Endothelial cell (in vitro differentiated cells): ENCODE measurements around the gene PRMT1. TPM values are rescaled to one million over a fixed set of nuclear protein-coding genes. Genes with fewer than 3 reads are reported as not detected.

ENCODE experiments used
- DNase-seq: peaks from one replicate; pipeline ENCODE4 v3.0.0; 2021; ENCODE audit warnings: low spot score
- H3K27ac Mint-ChIP-seq: one replicate; pipeline ENCODE4 v1.8.0; 2021; ENCODE audit warnings: mixed read lengths, inconsistent platforms; ENCODE audit not compliant: unreplicated experiment
- H3K27me3 Mint-ChIP-seq: one replicate; pipeline ENCODE4 v1.8.0; 2021; ENCODE audit warnings: mild to moderate bottlenecking, moderate library complexity, mixed read lengths, inconsistent platforms; ENCODE audit not compliant: unreplicated experiment
- H3K36me3 Mint-ChIP-seq: one replicate; pipeline ENCODE4 v1.8.0; 2021; ENCODE audit warnings: mild to moderate bottlenecking, low read depth, mixed read lengths, inconsistent platforms; ENCODE audit not compliant: unreplicated experiment
- H3K4me1 Mint-ChIP-seq: one replicate; pipeline ENCODE4 v1.8.0; 2021; ENCODE audit warnings: mild to moderate bottlenecking, mixed read lengths, inconsistent platforms; ENCODE audit not compliant: unreplicated experiment
- H3K4me3 Mint-ChIP-seq: one replicate; pipeline ENCODE4 v1.8.0; 2021; ENCODE audit warnings: mild to moderate bottlenecking, mixed read lengths, inconsistent platforms; ENCODE audit not compliant: unreplicated experiment
- H3K9me3 Mint-ChIP-seq: one replicate; pipeline ENCODE4 v1.8.0; 2021; ENCODE audit warnings: mixed read lengths, inconsistent platforms; ENCODE audit not compliant: unreplicated experiment
- CTCF ChIP-seq: fragments of 200-600 bp; sonication (generic); IDR thresholded peaks from one replicate; pipeline ENCODE4 v1.5.0; 2021; ENCODE audit warnings: antibody characterized with exemption; ENCODE audit not compliant: unreplicated experiment
- total RNA-seq: library from RNA; stranded (reverse); fragmentation: NEBNext Ultra II Directional; extraction: Animal tissue kit (Norgen Biotek cat#: 25700); gene quantifications from one replicate; pipeline ENCODE4 v1.2.1, GENCODE V29; 2021; ENCODE audit not compliant: unreplicated experiment

The PRMT1 gene
- total RNA-seq, 1 donor from 2014 or later, result 175 TPM

- Mint-ChIP-seq H3K4me1 (peaks cover 68% of the 10 kb centered on the region), H3K27me3 (peaks cover 46% of the 10 kb centered on the region), H3K9me3 (no peaks in the 10 kb centered on the region), H3K36me3 (peaks cover 13% of the 10 kb centered on the region), H3K27ac (peak overlapping the region; percentile 74), H3K4me3 (peak overlapping the region; percentile 87)
- no peak for DNase-seq
- no peak for TF ChIP-seq CTCF
Measured at GRCh38 chr19:49639401-49640112, 37.5 kb upstream of the PRMT1 start.

GRCh38 chr19:49640113-49640898 is 36.8 kb upstream of the PRMT1 start, which contains the start of gene RRAS:
Gene RRAS, minus strand, starts transcription at chr19:49640143. Its CDS starts 45 bp downstream, at chr19:49640098.
- H3K4me3 Mint-ChIP-seq, result peak within 1 kb of the TSS; percentile 89

DNA sequence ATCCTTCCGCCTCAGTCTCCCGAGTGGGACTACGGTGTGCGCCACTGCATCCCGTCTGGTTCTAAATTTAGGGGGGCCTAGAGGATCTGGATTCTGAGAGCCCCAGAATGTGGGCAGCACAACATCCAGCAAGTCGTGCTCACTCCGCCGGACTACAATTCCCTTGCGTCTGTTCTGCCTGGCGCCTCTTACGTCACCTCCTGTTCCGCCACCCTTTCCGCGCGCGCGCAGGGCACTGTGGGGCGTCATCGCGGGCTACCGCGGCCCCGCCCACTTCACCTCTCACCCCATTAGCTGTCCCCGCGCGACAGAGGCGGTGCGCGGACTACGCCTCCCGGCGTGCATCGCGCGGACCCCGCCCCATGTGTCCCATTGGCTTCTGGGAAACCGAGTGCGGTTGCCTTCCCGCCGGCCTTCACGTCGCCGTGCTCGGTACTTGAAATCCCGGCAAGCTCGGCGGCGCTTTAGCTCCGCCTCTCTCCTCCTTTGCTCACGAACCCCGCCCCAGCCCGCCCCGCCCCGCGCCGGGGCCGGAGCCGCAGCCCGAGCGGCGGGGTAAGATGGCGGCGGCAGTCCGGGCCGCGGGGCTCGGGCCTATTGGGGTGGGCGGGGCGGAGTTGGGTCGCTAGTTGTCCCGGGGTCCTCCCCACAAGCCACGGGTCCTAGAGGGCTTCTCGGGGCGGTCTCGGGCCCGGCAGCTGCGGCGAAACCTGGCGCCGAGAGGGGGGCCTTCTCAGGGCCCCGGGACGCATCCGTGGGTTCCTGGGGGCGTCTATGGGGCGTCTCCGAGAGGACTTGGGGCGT is 35.2 kb upstream of the PRMT1 start, which contains the start of gene SCAF1:
TSS of gene SCAF1 (plus strand) at position 522 of the 804 bp plus-strand sequence. CDS start 2,818 bp downstream, outside the sequence.
- peak; percentile 99 for DNase-seq
- Mint-ChIP-seq H3K27ac (peak within 1 kb of the TSS; percentile 99), H3K27me3 (peaks cover 31% of the 10 kb centered on the region), H3K4me3 (peak within 1 kb of the TSS; percentile 100), H3K4me1 (peaks cover 51% of the 10 kb centered on the region), H3K9me3 (no peaks in the 10 kb centered on the region), H3K36me3 (peaks cover 21% of the 10 kb centered on the region)
- TF ChIP-seq CTCF, result no peak

More at GRCh38 chr19:49640113-49640898, 36.8 kb upstream of the PRMT1 start, which contains the start of gene RRAS:
- no peaks in the 10 kb centered on the region for H3K9me3 Mint-ChIP-seq
- H3K27me3 Mint-ChIP-seq, result peaks cover 40% of the 10 kb centered on the region
- DNase-seq, result peak; percentile 99
- peak within 1 kb of the TSS; percentile 99 for H3K27ac Mint-ChIP-seq
- no peak for TF ChIP-seq CTCF
- H3K4me1 Mint-ChIP-seq, result peaks cover 62% of the 10 kb centered on the region
- peaks cover 14% of the 10 kb centered on the region for H3K36me3 Mint-ChIP-seq

GRCh38 chr19:49642492-49643035 is 34.5 kb upstream of the PRMT1 start:
- Mint-ChIP-seq H3K27me3 (peaks cover 28% of the 10 kb centered on the region), H3K36me3 (peaks cover 27% of the 10 kb centered on the region), H3K4me1 (peaks cover 49% of the 10 kb centered on the region), H3K4me3 (peak overlapping the region; percentile 100), H3K9me3 (no peaks in the 10 kb centered on the region), H3K27ac (peak overlapping the region; percentile 95)
- no peak for TF ChIP-seq CTCF
- no peak for DNase-seq
